Daoy (cell line): ENCODE measurements around the gene EXOC6. TPM values are rescaled to one million over a fixed set of nuclear protein-coding genes. Genes with fewer than 3 reads are reported as not detected.
A peak's percentile ranks its signal among the peaks of the same experiment; 100 is the strongest.

Experiments used
- DNase-seq: peaks from one replicate; pipeline ENCODE4 v3.0.0-alpha.2; 2015; ENCODE audit warnings: low read depth
- total RNA-seq: library from RNA; depleted of rRNA; stranded (reverse); fragments of >200 nt; shearing (Covaris generic); gene quantifications from 2 replicates; pipeline ENCODE4 v1.2.3, GENCODE V29; 2014; rRNA removed

EXOC6 gene
- 16.3 and 24.1 TPM in 2 replicates for total RNA-seq

- DNase-seq = peak; percentile 86
Measured at GRCh38 chr10:92848441-92849233, at the start of gene EXOC6. EXOC6 (plus strand) TSS chr10:92848520; CDS start chr10:92848534, 14 bp downstream.

- DNase-seq = no peak
Measured at GRCh38 chr10:92799568-92799967, 48.8 kb upstream of the EXOC6 start.

GRCh38 chr10:92800134-92800733, 48.1 kb upstream of the EXOC6 start:
- DNase-seq = no peak

- DNase-seq = no peak
Measured at GRCh38 chr10:92801978-92802872, 46.1 kb upstream of the EXOC6 start.

GRCh38 chr10:92809840-92810239, 38.5 kb upstream of the EXOC6 start:
- DNase-seq = no peak

GRCh38 chr10:92810934-92811532, 37.3 kb upstream of the EXOC6 start:
- no peak for DNase-seq

GRCh38 chr10:92811986-92812385, 36.3 kb upstream of the EXOC6 start:
- DNase-seq = no peak

GRCh38 chr10:92813979-92814378, 34.3 kb upstream of the EXOC6 start:
- no peak for DNase-seq

- DNase-seq = no peak
Measured at GRCh38 chr10:92814790-92815189, 33.5 kb upstream of the EXOC6 start.

- DNase-seq = no peak
Measured at GRCh38 chr10:92816091-92816531, 32.2 kb upstream of the EXOC6 start.

GRCh38 chr10:92822060-92822634, 26.2 kb upstream of the EXOC6 start:
- peak; percentile 39 for DNase-seq

GRCh38 chr10:92822964-92823363, 25.4 kb upstream of the EXOC6 start:
- DNase-seq = no peak

- DNase-seq = no peak
Measured at GRCh38 chr10:92826061-92826460, 22.3 kb upstream of the EXOC6 start.

- no peak for DNase-seq
Measured at GRCh38 chr10:92826504-92826903, 21.8 kb upstream of the EXOC6 start.

GRCh38 chr10:92829042-92829785, 19.1 kb upstream of the EXOC6 start:
- DNase-seq = peak; percentile 25

GRCh38 chr10:92829786-92830377, 18.4 kb upstream of the EXOC6 start:
- no peak for DNase-seq

- DNase-seq = no peak
Measured at GRCh38 chr10:92830478-92831389, 17.6 kb upstream of the EXOC6 start.

GRCh38 chr10:92832121-92832520, 16.2 kb upstream of the EXOC6 start:
- DNase-seq = no peak

- DNase-seq = no peak
Measured at GRCh38 chr10:92832998-92833650, 15.2 kb upstream of the EXOC6 start.
